GM19372 (cell line): Measurements from ENCODE around the gene KAT6B.

ENCODE experiments used
- ATAC-seq: cut with Tn5 transposase; IDR thresholded peaks from one replicate; pipeline ENCODE4 v1.9.1; 2021; ENCODE audit warnings: mild to moderate bottlenecking, low read depth, moderate library complexity; ENCODE audit not compliant: unreplicated experiment

KAT6B gene

GRCh38 chr10:75081379-75081778, 255.0 kb downstream of the KAT6B start:
- no peak for ATAC-seq
